Measurements from ENCODE around the gene CTSC.

The CTSC gene

GRCh38 chr11:88337181-88337986 is at the start of gene CTSC:
CTSC (minus strand) TSS chr11:88337736; CDS start chr11:88337672, 64 bp downstream.
- Histone ChIP-seq H3K27ac (ENCODE audit: extremely low read depth, low read depth, low read length) (peak within 1 kb of the TSS; percentile 86), H3K9me3 (ENCODE audit: control insufficient read depth, insufficient read depth, low read depth, low read length) (no peaks in the 10 kb centered on the region), H3K36me3 (ENCODE audit: control insufficient read depth in 2 of 2, insufficient read depth in 1 of 2, low read length in 2 of 2) (peaks cover 0 to 20% of the 10 kb centered on the region in 2 experiments; a peak in 1 of 3 replicates), H3K4me3 (ENCODE audit: low read depth, low read length) (peak within 1 kb of the TSS; percentile 85), H3K4me1 (ENCODE audit: control insufficient read depth, insufficient read depth, low read length) (no peaks in the 10 kb centered on the region)
- ChIA-PET CTCF (interaction anchor here (0.6 to 1.3 kb wide), 6 partner anchors 15 to 206 kb away, joined by 3 to 5 read pairs (median 4); no protein-coding TSS in a partner anchor), POLR2A (interaction anchor here (0.6 to 1.6 kb wide), 13 partner anchors 9 to 162 kb away, joined by 3 to 14 read pairs (median 4); partner anchors contain the start of gene RAB38)
- TF ChIP-seq ZNF792 (tag by site-specific recombination; IDR thresholded peaks at IDR 0.05) (no peak), ZNF423 (tag by site-specific recombination; IDR thresholded peaks at IDR 0.05) (peak; percentile 95), ZNF843 (tag by site-specific recombination; IDR thresholded peaks at IDR 0.05) (no peak), ZNF561 (tag by site-specific recombination; IDR thresholded peaks at IDR 0.05; ENCODE audit: borderline replicate concordance) (0 out of 2 replicates have a peak, but pooled peaks have one; percentile 21), PRDM1 (tag by site-specific recombination; IDR thresholded peaks at IDR 0.05) (no peak), ZNF530 (tag by site-specific recombination; IDR thresholded peaks at IDR 0.05; ENCODE audit: low read depth) (no peak), GLIS1 (tag by site-specific recombination; IDR thresholded peaks at IDR 0.05) (peak; percentile 63), ZNF239 (tag by site-specific recombination; IDR thresholded peaks at IDR 0.05) (no peak), ZNF521 (tag by site-specific recombination; IDR thresholded peaks at IDR 0.05) (no peak), ZNF677 (tag by site-specific recombination; IDR thresholded peaks at IDR 0.05) (no peak), ZNF624 (tag by site-specific recombination; IDR thresholded peaks at IDR 0.05) (no peak), ZNF768 (tag by site-specific recombination; IDR thresholded peaks at IDR 0.05) (no peak), ZNF366 (tag by site-specific recombination; conservative IDR thresholded peaks at IDR 0.05) (no peak; the same call in 1 of the 2 replicates), ZNF248 (tag by site-specific recombination; IDR thresholded peaks at IDR 0.05) (no peak), ZNF426 (tag by site-specific recombination; IDR thresholded peaks at IDR 0.05) (no peak), ZNF140 (tag by site-specific recombination; IDR thresholded peaks at IDR 0.05) (no peak), ZNF501 (tag by site-specific recombination; IDR thresholded peaks at IDR 0.05) (no peak; the same call in 1 of the 2 replicates), ZNF404 (tag by site-specific recombination; IDR thresholded peaks at IDR 0.05) (no peak), ZNF777 (tag by site-specific recombination; IDR thresholded peaks at IDR 0.05; ENCODE audit: borderline replicate concordance) (no peak), OSR2 (tag by site-specific recombination; IDR thresholded peaks at IDR 0.05) (no peak), ZNF19 (tag by site-specific recombination; IDR thresholded peaks at IDR 0.05; ENCODE audit: low read depth) (no peak), ZNF549 (tag by site-specific recombination; IDR thresholded peaks at IDR 0.05) (no peak), ZNF645 (tag by site-specific recombination; IDR thresholded peaks at IDR 0.05) (no peak), ZBTB8A (tag by site-specific recombination; IDR thresholded peaks at IDR 0.05) (peak; percentile 18; the same call in 1 of the 2 replicates), SP3 (tag by site-specific recombination; IDR thresholded peaks at IDR 0.05) (0 out of 2 replicates have a peak, but pooled peaks have one; percentile 19), SP2 (tag by site-specific recombination; IDR thresholded peaks at IDR 0.05) (peak; percentile 44), ZIC2 (tag by site-specific recombination; IDR thresholded peaks at IDR 0.05) (peak; percentile 89), ZNF544 (tag by site-specific recombination; IDR thresholded peaks at IDR 0.05) (no peak), GLIS2 (tag by site-specific recombination; IDR thresholded peaks at IDR 0.05) (peak; percentile 63; the same call in 1 of the 2 replicates), ZNF785 (tag by site-specific recombination; IDR thresholded peaks at IDR 0.05) (no peak), ZNF335 (tag by site-specific recombination; conservative IDR thresholded peaks at IDR 0.05) (peak; percentile 72), SETDB1 (IDR thresholded peaks at IDR 0.05; ENCODE audit: insufficient read length, low read length) (no peak), KLF1 (tag by site-specific recombination; IDR thresholded peaks at IDR 0.05) (peak; percentile 58)
- TF ChIP-seq, protein P1, sequence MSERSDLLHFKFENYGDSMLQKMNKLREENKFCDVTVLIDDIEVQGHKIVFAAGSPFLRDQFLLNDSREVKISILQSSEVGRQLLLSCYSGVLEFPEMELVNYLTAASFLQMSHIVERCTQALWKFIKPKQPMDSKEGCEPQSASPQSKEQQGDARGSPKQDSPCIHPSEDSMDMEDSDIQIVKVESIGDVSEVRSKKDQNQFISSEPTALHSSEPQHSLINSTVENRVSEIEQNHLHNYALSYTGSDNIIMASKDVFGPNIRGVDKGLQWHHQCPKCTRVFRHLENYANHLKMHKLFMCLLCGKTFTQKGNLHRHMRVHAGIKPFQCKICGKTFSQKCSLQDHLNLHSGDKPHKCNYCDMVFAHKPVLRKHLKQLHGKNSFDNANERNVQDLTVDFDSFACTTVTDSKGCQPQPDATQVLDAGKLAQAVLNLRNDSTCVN (tag by site-specific recombination; optimal IDR thresholded peaks at IDR 0.05), result peak; percentile 87
- TF ChIP-seq, protein P2, sequence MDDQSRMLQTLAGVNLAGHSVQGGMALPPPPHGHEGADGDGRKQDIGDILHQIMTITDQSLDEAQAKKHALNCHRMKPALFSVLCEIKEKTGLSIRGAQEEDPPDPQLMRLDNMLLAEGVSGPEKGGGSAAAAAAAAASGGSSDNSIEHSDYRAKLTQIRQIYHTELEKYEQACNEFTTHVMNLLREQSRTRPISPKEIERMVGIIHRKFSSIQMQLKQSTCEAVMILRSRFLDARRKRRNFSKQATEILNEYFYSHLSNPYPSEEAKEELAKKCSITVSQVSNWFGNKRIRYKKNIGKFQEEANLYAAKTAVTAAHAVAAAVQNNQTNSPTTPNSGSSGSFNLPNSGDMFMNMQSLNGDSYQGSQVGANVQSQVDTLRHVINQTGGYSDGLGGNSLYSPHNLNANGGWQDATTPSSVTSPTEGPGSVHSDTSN (CRISPR knock-in tag; IDR thresholded peaks at IDR 0.05), result peak; percentile 82
